ENCODE measurements around the gene CLIC5. TPM values are rescaled to one million over a fixed set of nuclear protein-coding genes. Genes with fewer than 3 reads are reported as not detected.

CLIC5 gene
- polyA plus RNA-seq, 1 donor from 2014 or later: 0.22 TPM

GRCh38 chr6:45979311-45979710 is 36.3 kb downstream of the CLIC5 start:
- no peaks in the 10 kb centered on the region for H4K20me1 ChIP-seq (ENCODE audit: insufficient read depth)

GRCh38 chr6:45974596-45974995 is 41.1 kb downstream of the CLIC5 start:
- no peaks in the 10 kb centered on the region for H3K36me3 ChIP-seq (ENCODE audit: insufficient read depth, low read length)
- no peak overlapping the region for H2AFZ ChIP-seq (ENCODE audit: low read depth, low read length)
- H3K9me2 ChIP-seq (ENCODE audit: insufficient read depth, low read length): no peaks in the 10 kb centered on the region
- H3K27ac ChIP-seq (ENCODE audit: low read length): no peak overlapping the region
- H3K4me3 ChIP-seq (ENCODE audit: low read length): no peak overlapping the region
- H3K9ac ChIP-seq (ENCODE audit: low read length): no peak overlapping the region
- H3K79me2 ChIP-seq (replicated peaks; ENCODE audit: insufficient read depth, low read length): no peaks in the 10 kb centered on the region
- H3K4me2 ChIP-seq (ENCODE audit: low read length): no peak overlapping the region
- no peaks in the 10 kb centered on the region for H3F3A ChIP-seq (ENCODE audit: insufficient read depth, low read length, poor library complexity, severe bottlenecking)
- no peaks in the 10 kb centered on the region for H4K20me1 ChIP-seq (ENCODE audit: insufficient read depth)
- no peaks in the 10 kb centered on the region for H3K27me3 ChIP-seq (ENCODE audit: insufficient read depth, low read depth, low read length)
- no peaks in the 10 kb centered on the region for H3K9me3 ChIP-seq (ENCODE audit: low read length)
- TF ChIP-seq REST (IDR thresholded peaks at IDR 0.05; ENCODE audit: borderline replicate concordance): no peak
- no peak for TF ChIP-seq TAF1 (IDR thresholded peaks at IDR 0.05; ENCODE audit: low read depth)
- no peak for TF ChIP-seq EZH2 (IDR thresholded peaks at IDR 0.05; ENCODE audit: borderline replicate concordance, insufficient read depth, low read length, poor library complexity, severe bottlenecking)
- TF ChIP-seq MXI1 (conservative IDR thresholded peaks at IDR 0.05; ENCODE audit: poor library complexity, severe bottlenecking): no peak
- TF ChIP-seq RAD21 (conservative IDR thresholded peaks at IDR 0.05): no peak
- no peak for TF ChIP-seq POLR2AphosphoS5 (IDR thresholded peaks at IDR 0.05)
- no peak for TF ChIP-seq EP300 (conservative IDR thresholded peaks at IDR 0.05; ENCODE audit: poor library complexity, severe bottlenecking)
- no peak for TF ChIP-seq SMC3 (conservative IDR thresholded peaks at IDR 0.05; ENCODE audit: poor library complexity)

More at GRCh38 chr6:45979311-45979710, 36.3 kb downstream of the CLIC5 start:
- no peaks in the 10 kb centered on the region for H3K27me3 ChIP-seq (ENCODE audit: insufficient read depth, low read depth, low read length)
- H3K9ac ChIP-seq (ENCODE audit: low read length): no peak overlapping the region
- H3K4me2 ChIP-seq (ENCODE audit: low read length): no peak overlapping the region
- TF ChIP-seq EP300 (conservative IDR thresholded peaks at IDR 0.05; ENCODE audit: poor library complexity, severe bottlenecking) (no peak), EZH2 (IDR thresholded peaks at IDR 0.05; ENCODE audit: borderline replicate concordance, insufficient read depth, low read length, poor library complexity, severe bottlenecking) (no peak), TAF1 (IDR thresholded peaks at IDR 0.05; ENCODE audit: low read depth) (no peak), MXI1 (conservative IDR thresholded peaks at IDR 0.05; ENCODE audit: poor library complexity, severe bottlenecking) (no peak), SMC3 (conservative IDR thresholded peaks at IDR 0.05; ENCODE audit: poor library complexity) (no peak), POLR2AphosphoS5 (IDR thresholded peaks at IDR 0.05) (no peak), CTCF (IDR thresholded peaks at IDR 0.05; ENCODE audit: poor library complexity, severe bottlenecking) (no peak), RAD21 (conservative IDR thresholded peaks at IDR 0.05) (no peak), REST (IDR thresholded peaks at IDR 0.05; ENCODE audit: borderline replicate concordance) (no peak)
- no peak overlapping the region for H3K27ac ChIP-seq (ENCODE audit: low read length)
- H3K36me3 ChIP-seq (ENCODE audit: insufficient read depth, low read length): no peaks in the 10 kb centered on the region
- H3K9me2 ChIP-seq (ENCODE audit: insufficient read depth, low read length): no peaks in the 10 kb centered on the region
- H3K79me2 ChIP-seq (replicated peaks; ENCODE audit: insufficient read depth, low read length): no peaks in the 10 kb centered on the region
- no peak overlapping the region for H2AFZ ChIP-seq (ENCODE audit: low read depth, low read length)
- no peak overlapping the region for H3K4me3 ChIP-seq (ENCODE audit: low read length)
- no peaks in the 10 kb centered on the region for H3F3A ChIP-seq (ENCODE audit: insufficient read depth, low read length, poor library complexity, severe bottlenecking)
- H3K9me3 ChIP-seq (ENCODE audit: low read length): no peaks in the 10 kb centered on the region
